ENCODE measurements around the gene JKAMP.
A peak's percentile ranks its signal among the peaks of the same experiment; 100 is the strongest.

Gene JKAMP

DNA sequence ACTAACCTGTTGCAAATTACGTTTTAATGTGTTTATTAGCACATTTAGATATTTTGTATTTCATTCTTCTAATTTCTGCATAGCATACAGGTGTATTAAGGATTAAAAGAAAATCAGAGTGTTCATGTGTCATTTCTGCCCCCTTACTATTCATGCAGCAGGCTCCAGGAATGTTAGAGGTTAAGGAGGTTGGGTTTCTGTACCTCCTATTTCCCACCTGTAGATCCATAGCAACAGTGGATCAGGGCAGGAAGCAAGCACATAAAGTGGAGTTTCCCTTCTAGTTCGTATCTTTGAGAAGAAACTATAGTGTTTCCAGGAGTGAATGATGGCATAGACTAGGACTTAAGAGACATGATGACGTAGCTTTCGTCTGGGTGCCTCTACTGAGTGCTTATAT lies 18.9 kb downstream of the JKAMP start:
- H3K4me3 ChIP-seq (ENCODE audit: low read depth, low read length), result no peak overlapping the region
- TF ChIP-seq, protein P1, sequence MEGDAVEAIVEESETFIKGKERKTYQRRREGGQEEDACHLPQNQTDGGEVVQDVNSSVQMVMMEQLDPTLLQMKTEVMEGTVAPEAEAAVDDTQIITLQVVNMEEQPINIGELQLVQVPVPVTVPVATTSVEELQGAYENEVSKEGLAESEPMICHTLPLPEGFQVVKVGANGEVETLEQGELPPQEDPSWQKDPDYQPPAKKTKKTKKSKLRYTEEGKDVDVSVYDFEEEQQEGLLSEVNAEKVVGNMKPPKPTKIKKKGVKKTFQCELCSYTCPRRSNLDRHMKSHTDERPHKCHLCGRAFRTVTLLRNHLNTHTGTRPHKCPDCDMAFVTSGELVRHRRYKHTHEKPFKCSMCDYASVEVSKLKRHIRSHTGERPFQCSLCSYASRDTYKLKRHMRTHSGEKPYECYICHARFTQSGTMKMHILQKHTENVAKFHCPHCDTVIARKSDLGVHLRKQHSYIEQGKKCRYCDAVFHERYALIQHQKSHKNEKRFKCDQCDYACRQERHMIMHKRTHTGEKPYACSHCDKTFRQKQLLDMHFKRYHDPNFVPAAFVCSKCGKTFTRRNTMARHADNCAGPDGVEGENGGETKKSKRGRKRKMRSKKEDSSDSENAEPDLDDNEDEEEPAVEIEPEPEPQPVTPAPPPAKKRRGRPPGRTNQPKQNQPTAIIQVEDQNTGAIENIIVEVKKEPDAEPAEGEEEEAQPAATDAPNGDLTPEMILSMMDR (IDR thresholded peaks at IDR 0.05; ENCODE audit: low read depth, low read length), result no peak

DNA sequence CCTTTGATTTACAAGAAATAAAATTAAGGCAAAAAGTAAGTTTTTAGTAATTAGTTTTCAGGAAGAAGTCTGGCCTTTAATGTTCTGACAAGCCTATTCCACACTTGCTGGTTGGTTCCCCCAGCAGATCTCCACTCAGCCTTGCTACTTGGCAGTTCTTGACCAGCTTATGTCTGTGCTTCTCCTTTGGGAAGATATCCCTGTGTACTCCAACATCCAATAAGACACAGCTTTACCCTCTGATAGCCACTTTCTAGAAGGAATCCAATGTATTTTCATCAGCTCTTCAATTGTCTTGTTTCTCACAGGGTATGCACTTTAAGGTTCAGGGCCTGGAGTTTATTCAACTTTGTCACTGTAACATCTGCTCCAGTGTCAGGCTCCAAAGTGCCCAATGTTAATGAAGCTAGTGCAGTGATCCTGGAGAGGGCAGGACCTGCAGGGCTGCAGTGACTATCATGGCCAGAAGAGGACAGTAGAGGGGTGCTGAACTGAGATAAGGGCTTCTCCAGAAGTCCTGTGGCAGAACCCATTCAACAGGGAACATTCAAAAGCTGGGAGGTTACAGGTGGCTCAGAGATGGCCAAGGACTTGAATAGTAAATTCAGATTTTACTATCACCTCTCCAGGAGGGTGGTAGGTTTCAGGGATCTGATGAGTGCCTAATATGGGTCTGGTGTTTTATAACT lies 22.9 kb downstream of the JKAMP start:
- H3K4me3 ChIP-seq (ENCODE audit: low read depth, low read length), result no peak overlapping the region

DNA sequence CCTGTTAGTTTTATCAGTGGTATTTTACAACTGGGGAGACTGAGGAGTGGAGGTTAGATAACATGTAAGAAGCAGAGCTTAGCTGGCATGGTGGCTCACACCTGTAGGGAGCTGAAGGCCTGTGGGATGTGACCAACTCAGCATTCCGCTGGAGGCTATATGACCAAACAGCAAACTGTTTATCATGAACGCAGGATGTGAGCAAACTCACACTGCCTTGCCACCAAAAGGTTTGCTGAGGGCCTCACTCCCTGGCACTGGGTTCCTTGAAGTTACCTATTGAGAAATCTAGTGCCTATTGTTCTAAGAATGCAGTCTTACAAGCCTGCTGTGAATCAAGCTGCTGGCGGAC lies 23.4 kb downstream of the JKAMP start:
- TF ChIP-seq, protein P1 (IDR thresholded peaks at IDR 0.05; ENCODE audit: low read depth, low read length), result no peak
- no peak overlapping the region for H3K4me3 ChIP-seq (ENCODE audit: low read depth, low read length)

More for the DNA sequence above, 22.9 kb downstream of the JKAMP start:
- TF ChIP-seq, protein P1 (IDR thresholded peaks at IDR 0.05; ENCODE audit: low read depth, low read length), result peak; percentile 99

DNA sequence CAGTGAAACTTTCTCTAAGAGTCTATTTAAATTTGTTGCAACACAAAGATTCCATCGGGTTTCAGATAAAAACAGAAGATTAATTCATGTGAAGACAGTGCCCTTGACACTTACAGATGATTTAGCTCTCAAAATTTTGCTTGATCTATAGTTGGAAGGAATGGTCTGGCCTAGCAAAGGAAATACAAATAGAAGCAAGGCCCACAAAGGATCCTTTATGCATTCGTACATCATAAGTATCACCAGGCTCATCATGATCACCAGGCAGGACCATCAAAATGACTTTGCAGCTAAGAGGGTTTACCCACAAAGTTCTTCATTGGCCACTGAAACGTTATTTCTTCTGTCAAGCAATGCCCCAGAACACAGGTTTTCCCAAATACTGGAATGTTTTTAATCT lies 24.8 kb downstream of the JKAMP start:
- H3K4me3 ChIP-seq (ENCODE audit: low read depth, low read length), result no peak overlapping the region
- TF ChIP-seq, protein P1 (IDR thresholded peaks at IDR 0.05; ENCODE audit: low read depth, low read length), result no peak

DNA sequence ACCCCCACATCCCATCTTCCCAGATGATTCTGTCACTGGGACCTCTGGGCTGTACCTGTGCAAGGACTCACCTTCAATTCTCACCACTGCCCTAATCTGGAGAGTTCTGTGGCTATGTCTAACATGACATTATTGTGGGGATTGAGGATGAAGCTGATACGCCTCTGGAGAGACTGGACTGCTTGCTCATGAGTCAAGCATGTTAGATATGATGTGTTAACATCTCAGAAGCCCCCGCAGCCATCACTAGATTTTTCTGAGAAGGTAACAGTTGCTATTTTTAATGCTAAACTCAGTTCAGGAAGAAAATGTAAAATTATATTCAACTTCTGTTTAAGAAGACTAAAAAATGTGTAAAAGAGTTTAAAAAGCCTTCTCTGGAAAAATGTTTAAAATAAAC lies 25.7 kb downstream of the JKAMP start:
- H3K4me3 ChIP-seq (ENCODE audit: low read depth, low read length), result no peak overlapping the region
- TF ChIP-seq, protein P1 (IDR thresholded peaks at IDR 0.05; ENCODE audit: low read depth, low read length), result no peak

DNA sequence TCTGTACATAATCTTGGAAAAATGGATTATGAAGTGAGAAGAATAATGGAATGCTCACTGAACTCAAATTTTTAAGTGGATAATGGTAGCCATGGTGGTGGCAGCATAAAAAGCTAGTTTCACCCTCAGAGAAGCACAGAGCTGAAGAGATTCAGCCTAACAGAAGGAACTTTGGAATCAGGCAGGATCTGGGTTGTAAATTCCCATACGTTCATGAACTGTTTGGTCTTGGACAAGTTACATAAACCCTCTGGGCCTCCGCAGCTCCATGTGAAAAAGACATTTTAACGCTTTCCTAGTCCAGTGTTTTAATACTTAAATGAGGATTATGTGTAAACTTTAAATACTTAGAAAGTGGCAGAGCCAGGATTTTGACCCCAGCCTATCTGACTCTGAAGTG lies 26.6 kb downstream of the JKAMP start:
- TF ChIP-seq, protein P1 (IDR thresholded peaks at IDR 0.05; ENCODE audit: low read depth, low read length), result no peak
- no peak overlapping the region for H3K4me3 ChIP-seq (ENCODE audit: low read depth, low read length)

DNA sequence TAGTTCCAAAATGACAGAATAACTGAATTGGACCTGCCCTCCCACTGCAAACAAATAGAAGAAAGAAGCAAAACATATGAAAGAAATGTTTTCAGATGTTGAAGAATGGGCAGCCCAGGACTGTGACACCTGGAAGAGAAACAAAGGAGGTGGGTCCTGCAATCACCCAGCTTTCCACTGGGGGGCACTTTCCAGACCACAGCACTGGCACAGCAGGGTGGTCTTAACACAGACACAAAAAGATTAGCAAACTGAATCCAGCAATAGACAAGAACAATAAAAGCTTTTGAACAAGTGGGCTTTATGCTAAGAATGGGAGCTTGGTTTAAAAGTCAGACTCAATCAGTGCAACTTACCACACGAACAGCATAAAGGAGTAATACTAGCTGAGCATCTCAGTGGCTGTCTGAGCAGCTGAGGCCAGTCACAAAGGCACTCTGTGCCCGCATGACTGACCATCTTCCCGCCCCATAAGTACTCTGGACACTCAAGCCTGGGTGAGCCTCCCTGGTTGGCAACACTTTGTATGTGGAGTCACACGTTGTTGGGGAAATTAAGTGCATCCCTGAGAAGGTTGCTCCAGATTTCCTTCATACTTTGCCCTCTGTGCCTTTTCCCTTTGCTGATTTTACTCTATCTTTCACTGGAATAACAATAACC lies 27.7 kb downstream of the JKAMP start:
- H3K4me3 ChIP-seq (ENCODE audit: low read depth, low read length), result no peak overlapping the region
- TF ChIP-seq, protein P1 (IDR thresholded peaks at IDR 0.05; ENCODE audit: low read depth, low read length), result peak; percentile 65
